ENCODE measurements around the gene SPON1.

The SPON1 gene

DNA sequence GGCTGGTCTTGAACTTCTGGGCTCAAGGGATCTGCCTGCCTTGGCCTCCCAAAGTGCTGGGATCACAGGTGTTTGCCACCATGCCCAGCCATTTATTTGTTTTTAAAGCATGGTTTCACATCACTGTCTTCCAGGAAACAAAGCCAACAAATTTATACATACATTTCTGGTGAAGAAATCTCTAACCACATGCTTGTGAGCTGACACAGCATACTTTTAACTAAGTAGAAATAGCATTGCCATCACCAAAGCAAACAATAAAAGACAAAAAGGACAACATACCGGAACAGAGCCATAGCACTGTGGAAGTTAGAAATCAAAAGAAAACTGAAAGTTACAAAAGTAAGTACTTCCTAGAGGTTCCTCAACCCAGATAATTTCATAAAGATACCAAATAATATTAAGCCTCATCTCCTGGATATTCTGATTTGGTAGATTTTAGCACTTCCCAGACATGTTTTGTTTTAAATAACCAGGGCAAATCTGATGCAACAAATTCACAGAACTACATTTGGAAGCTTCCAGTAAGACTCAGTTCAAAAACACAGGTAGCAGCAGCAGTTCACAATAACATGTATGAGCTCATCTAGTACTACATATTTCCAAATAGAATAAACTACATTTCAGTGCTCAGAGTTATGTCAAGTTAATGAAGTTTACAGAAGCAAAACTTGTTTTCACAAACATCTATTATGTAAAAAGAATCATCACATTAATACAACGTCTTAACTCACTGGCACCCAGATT is 325.8 kb downstream of the SPON1 start:
- TF ChIP-seq, protein P1, sequence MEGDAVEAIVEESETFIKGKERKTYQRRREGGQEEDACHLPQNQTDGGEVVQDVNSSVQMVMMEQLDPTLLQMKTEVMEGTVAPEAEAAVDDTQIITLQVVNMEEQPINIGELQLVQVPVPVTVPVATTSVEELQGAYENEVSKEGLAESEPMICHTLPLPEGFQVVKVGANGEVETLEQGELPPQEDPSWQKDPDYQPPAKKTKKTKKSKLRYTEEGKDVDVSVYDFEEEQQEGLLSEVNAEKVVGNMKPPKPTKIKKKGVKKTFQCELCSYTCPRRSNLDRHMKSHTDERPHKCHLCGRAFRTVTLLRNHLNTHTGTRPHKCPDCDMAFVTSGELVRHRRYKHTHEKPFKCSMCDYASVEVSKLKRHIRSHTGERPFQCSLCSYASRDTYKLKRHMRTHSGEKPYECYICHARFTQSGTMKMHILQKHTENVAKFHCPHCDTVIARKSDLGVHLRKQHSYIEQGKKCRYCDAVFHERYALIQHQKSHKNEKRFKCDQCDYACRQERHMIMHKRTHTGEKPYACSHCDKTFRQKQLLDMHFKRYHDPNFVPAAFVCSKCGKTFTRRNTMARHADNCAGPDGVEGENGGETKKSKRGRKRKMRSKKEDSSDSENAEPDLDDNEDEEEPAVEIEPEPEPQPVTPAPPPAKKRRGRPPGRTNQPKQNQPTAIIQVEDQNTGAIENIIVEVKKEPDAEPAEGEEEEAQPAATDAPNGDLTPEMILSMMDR (IDR thresholded peaks at IDR 0.05; ENCODE audit: borderline replicate concordance, insufficient read depth, low read depth, low read length) = no peak
- no peak overlapping the region for H3K4me3 ChIP-seq (ENCODE audit: low read depth, low read length)

DNA sequence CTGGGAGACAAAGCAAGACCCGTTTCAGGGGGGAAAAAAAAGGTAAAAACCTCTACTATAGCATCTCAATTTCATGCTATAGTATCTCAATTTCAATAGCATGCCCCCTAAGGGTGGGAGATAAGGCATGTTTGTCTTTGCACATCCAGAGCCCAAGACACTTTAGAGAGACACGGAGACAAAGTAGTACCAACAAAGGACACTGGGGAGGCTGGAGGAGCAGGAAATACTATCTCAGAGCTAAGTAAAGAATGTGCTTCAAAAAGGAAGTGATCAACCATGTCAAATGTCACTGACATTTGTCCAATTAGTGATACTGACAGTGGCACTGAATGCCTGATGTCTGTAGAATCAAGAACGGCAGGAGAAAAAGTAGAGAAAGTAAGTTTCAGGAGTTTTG is 327.9 kb downstream of the SPON1 start:
- TF ChIP-seq, protein P1 (IDR thresholded peaks at IDR 0.05; ENCODE audit: borderline replicate concordance, insufficient read depth, low read depth, low read length) = no peak
- no peak overlapping the region for H3K4me3 ChIP-seq (ENCODE audit: low read depth, low read length)

DNA sequence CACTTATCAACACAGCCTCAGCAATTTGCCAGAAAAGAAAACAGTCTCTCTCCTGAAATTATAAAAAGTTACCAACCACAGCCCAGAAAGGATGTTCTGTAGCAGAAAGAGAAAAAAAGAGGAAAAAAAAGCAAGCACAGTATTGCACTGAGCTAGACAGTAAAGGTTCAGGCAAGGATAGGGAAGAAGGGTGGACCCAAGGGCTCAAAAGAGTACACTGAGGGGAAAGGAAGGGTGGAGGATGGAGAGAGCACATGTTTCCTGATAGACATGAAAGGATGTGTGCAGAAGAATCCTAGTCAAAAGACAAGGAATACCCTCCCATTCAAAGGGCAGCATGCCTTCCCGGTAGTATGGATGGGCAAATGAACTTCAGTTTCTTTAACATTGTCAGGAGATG is 337.4 kb downstream of the SPON1 start:
- TF ChIP-seq, protein P1 (IDR thresholded peaks at IDR 0.05; ENCODE audit: borderline replicate concordance, insufficient read depth, low read depth, low read length) = no peak

DNA sequence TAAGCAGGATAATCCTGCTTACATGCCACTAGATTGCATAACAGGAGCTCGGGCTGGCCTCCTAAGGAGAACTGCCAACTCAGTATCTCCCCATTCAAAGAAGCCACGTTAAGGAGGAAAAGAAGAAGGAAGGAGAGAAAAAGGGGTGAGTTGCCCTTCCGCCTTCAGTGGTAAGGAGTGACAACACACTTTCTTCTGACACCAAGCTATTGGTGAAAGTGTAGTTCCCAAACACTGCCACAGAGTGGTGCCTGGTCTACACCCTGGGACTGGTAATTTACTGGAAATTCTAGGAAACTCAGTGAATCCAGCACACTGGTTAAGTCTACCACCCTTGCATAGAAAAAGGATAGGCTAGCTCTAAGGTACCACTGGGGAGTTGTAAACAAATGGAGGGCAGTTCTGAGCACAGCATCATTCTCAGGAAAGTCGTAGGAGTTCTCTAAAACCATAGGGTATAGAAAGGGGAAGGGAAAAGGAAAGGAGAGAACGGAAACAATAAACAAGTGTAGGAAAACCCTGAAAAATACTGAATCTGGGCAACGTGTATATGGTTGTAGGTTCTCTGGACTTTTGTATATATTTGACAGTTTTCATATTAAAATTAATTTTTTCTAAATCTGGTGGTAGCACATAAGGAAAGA is 338.3 kb downstream of the SPON1 start:
- TF ChIP-seq, protein P1 (IDR thresholded peaks at IDR 0.05; ENCODE audit: borderline replicate concordance, insufficient read depth, low read depth, low read length) = peak; percentile 70
- H3K4me3 ChIP-seq (ENCODE audit: low read depth, low read length) = no peak overlapping the region

More for the DNA sequence above, 337.4 kb downstream of the SPON1 start:
- H3K4me3 ChIP-seq (ENCODE audit: low read depth, low read length) = no peak overlapping the region

DNA sequence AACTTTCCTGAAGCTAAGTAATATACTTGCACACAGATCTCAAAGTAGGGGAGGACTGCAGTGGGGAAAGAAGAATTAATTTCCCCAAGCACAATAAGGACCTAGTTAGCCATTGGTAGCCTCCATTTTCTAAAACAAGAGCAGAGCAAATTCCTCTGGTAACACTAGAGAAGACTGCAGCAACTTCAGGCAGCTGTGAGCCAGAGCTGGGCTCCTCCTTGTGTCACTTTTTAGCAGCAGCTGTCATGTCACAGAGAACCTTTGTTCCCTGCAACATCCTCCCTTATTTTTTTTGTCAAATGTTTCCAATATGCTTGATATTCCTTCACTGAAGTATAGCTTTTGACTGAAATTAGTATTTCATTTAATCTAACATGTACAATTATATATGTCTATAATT is 342.1 kb downstream of the SPON1 start:
- TF ChIP-seq, protein P1 (IDR thresholded peaks at IDR 0.05; ENCODE audit: borderline replicate concordance, insufficient read depth, low read depth, low read length) = no peak
- no peak overlapping the region for H3K4me3 ChIP-seq (ENCODE audit: low read depth, low read length)

DNA sequence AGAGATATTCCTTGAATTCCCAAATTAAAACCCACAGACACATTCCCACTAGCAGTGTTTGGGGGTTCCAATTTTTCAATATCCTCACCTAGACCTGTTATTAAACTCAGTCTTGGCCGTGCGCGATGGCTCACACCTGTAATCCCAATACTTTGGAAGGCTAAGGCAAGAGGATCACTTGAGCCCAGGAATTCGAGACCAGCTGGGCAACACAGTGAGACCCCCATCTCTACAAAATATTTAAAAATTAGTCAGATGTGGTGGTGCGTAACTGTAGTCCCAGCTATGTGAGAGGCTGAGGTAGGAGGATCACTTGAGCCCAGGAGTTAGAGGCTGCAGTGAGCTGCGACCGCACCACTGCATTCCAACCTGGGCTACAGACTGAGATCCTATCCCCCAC is 343.1 kb downstream of the SPON1 start:
- no peak overlapping the region for H3K4me3 ChIP-seq (ENCODE audit: low read depth, low read length)
- TF ChIP-seq, protein P1 (IDR thresholded peaks at IDR 0.05; ENCODE audit: borderline replicate concordance, insufficient read depth, low read depth, low read length) = no peak

DNA sequence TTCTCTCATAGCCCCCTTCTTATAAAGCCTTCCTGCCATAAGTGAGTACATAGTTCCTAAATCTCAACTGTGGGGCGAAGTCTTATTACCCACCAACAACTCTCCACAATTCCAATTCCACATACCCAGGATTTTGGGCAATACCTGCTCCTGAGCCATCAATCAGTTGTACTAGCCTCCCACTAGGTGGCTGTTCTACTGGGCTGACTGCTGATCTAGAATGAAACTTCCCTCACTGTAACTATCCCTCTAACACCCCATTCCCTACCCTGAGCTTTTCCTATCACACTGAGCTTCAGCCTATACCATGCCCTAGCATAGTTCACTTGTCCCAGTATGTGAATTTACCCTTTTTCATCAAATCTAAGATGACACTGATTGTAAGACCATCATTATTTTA is 344.0 kb downstream of the SPON1 start:
- H3K4me3 ChIP-seq (ENCODE audit: low read depth, low read length) = no peak overlapping the region
- TF ChIP-seq, protein P1 (IDR thresholded peaks at IDR 0.05; ENCODE audit: borderline replicate concordance, insufficient read depth, low read depth, low read length) = peak; percentile 21; the same call in 1 of the 2 replicates

Measured in GM12875 (cell line).